Activated CD8-positive, alpha-beta memory T cell treated with anti-CD3 and anti-CD28 coated beads for 24 hours (primary cell): ENCODE measurements around the gene TMEM41B.
"Not testable (repeated sequence)": the region's sequence is repeated elsewhere in the genome, so short reads cannot be mapped to it uniquely, and the experiment has no call there.

Source experiments
- DNase-seq: peaks from one replicate; pipeline ENCODE4 v3.0.0-alpha.2; 2020

Gene TMEM41B

DNA sequence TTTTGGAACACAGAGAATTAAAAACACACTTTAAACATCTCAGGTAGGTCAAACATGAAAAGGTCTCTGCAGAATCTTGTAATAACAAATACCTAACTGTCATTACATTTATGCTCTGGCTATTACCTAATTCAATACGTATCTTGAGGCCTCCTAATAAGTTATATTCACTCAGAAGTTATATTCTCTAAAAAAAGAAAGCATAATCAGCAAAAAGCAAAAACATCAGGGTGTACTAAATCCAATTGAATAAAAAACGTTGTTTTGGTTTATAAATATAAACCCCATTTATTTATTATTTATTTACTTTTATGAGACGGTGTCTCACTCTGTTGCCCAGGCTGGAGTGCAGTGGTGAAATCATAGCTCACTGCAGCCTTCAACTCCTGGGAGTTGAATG, 10.2 kb downstream of the TMEM41B start:
- DNase-seq, result no peak

DNA sequence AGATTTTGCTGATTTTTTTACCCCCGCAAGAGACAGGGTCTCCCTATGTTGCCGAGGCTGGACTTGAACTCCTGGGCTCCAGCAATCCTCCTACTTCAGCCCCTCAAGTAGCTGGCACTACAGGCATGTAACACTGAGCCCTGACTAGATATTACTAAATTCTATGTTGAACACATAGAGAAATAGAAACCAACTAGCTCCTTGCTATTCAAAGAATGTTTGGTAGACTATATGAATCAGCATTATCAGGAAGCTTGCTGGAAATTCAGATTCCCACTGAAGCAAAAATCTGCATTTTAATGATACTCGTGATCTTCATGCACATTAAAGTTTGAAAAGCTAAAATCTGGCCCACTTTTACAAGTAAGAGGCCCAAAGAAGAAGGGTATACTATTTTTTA, 11.9 kb downstream of the TMEM41B start:
- DNase-seq, result no peak

DNA sequence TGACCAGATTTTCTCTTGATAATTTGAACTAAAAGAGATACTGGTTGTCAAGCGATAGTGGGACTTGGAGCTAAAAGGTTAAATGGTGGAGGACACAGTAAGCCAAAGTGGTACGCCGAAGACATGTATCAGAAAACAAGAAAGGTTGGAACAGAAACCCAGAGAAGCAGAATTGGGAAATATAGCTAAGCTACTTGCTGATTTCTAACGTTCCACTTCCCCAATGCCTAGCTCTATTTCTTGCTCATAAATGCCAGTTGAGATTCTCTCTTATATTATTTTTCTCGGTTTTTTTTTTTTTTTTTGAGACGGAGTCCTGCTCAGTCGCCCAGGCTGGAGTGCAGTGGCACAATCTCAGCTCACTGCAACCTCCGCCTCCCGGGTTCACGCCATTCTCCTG, 12.7 kb downstream of the TMEM41B start:
- DNase-seq, result no peak

DNA sequence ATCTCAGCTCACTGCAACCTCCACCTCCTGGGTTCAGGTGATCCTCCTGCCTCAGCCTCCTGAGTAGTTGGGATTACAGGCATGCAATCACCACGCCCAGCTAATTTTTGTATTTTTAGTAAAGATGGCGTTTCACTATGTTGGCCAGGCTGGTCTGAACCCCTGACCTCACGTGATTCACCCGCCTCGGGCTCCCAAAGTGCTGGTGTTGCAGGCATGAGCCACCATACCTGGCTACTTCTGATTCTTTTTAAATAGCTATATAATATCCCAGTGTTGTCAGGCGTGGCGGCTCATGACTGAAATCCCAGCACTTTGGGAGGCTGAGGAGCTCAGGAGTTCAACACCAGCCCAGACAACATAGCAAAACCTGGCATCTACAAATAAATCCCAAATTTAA, 20.7 kb downstream of the TMEM41B start:
- DNase-seq, result peak; percentile 26

DNA sequence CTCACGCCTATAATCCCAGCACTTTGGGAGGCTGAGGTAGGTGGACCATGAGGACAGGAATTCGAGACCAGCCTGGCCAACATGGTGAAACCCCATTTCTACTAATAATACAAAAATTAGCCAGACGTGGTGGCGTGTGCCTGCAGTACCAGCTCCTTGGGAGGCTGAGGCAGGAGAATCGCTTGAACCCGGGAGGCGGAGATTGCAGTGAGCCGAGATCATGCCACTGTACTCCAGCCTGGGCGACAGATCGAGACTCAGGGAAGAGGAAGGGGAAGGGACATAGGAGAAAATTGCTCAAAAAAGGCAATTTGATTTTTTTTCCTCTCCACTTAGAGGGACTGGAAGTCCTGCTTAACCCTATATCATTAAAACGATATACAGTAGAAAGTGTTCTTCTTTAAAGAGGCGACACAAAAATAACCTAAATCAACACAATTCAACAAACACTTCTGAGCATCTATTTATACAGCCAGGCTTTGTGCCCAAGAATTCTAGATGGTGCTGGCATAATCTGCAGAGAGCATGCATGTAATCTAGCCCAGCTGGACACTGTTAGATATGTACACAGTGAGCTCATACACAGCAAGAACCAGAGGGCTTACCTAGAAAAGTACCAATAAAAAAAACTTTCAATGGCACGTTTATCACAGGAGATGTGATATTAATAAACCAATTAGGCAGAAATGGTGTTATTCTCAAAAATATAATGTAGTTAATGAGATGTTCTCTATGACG, 28.4 kb downstream of the TMEM41B start:
- DNase-seq, result peak; percentile 13

DNA sequence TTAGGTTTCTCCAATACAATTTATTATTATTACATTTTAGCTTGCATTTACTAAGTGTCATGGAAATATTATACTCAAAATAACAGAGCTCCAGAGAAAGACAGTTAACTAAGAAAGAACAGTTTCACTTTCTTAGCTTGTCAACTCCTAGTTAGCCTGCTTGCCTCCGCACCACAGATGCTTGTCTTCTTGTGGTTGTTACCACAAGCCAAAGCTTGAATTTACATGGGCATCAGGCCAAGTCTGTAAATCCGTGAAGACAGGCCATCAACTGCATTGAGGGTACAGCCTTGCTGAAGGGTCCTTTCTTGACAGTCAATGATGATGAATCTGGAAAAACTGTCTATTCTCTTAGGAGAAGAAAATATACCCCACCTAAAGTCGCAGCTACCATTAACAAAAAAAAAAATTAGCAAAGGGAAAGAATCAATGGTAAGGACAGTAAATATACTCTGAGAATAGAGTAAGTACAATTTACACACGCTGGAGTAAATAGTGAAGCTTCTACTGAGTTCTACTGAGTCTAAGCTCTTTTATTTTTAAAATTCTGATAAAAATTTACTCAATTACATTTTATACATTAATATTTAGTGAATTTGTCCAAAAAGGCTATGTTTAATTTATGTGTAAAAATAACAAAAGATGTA, 33.6 kb downstream of the TMEM41B start:
- peak; percentile 66 for DNase-seq

DNA sequence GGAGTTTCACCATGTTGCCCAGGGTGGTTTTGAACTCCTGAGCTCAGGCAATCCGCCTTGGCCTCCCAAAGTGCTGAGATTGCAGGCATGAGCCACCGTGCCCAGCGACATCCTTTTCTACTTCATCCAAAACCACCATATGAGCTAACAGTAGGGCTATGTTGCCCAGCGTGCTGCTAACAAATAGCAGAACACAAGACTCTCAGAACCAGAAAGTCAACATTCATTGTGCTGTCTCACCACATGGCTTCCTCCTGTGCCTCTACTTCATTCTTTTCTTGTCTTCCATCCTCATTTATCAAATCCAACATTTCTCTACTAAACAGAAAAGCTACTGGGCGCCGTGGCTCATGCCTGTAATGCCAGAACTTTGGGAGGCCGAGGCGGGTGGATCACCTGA, 37.2 kb downstream of the TMEM41B start:
- DNase-seq, result no peak

DNA sequence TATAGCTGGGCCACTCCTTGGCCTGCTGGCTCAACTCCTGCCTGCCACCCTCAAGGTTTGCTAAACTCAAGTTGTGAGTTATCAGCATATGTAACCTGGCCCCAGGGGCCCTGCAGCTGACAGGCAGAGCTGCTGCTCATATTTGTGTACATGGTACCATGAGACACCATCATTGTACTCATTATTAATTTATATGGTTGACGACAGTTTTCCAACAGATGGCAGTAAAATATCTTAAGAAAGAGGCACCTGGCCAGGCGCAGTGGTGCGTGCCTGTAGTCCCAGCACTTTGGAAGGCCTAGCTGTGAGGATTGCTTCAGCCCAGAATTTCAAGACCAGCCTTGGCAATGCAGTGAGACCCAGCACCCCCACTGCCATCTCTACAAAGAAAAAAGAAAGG, 37.8 kb downstream of the TMEM41B start:
- DNase-seq, result peak; percentile 50

DNA sequence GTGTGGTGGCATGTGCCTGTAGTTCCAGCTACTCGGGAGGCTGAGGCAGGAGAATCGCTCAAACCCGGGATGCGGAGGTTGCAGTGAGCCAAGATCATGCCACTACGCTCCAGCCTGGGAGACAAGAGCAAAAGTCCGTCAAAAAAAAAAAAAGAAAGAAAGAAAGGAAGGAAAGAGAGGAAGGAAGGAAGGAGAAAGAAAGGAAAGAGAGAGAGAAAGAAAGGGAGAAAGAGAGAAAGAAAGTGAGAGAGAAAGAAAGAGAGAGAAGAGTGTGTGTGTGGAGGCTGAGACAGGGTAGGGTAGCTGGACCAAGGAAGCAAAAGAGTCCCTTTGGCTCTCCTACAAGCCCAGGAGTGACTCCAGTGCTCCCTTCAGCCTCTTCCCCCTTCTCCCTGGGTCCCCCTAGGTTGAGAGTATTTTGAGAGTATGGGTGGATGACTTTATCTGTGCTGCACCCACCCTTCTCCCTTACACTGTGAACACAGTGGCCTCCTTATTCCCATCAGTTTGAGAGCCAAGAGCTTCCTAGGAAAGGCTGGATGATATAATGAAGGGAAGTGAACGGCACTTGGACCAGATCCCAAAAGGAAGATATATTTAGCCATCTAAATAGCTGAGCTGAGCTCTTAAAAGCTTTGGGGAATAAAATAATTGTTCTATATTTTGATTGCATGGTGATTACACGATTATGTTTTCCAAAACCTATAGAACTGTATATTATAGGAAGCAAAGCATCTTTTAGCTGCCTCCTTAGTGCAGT, 39.7 kb downstream of the TMEM41B start:
- DNase-seq, result peak; percentile 13

DNA sequence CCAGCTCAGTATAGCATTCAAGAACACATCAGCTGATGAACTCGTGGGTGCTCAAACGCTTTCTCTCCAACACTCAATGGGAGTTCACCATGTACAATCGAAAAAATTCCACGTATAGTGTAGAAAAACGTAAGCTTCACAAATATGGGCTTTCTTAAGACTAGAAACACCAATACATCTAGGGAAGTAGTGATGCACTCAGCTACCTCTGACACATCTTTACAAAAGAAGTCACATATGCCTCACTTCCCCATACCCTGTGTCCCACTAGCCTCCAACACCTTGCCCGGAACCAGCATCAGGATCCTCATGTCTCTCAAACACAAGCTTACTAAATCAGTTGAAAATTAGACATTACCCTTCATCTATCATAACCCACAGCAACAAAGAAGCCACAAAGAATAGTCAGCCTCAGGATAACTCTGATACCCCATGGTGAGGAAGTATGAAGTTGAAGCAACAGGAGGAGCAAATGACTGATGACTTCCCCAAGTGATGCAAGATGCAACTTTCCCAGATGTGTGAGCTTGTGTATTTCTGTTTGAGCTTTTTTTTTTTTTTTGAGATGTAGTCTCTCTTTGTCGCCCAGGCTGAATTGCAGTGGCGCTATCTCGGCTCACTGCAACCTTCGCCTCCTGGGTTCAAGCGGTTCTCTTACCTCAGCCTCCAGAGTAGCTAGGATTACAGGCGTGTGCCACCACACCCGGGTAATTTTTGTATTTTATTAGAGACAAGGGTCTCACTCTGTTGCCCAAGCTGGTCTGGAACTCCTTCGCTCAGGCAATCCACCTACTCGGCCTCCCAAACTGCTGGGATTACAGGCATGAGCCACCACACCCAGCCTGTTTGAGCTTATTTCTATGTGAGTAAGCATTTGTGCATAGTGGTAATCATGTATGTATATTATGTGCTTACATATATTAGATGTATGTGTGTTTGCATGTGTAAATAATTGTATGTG, 40.7 kb downstream of the TMEM41B start:
- peak; percentile 38 for DNase-seq

DNA sequence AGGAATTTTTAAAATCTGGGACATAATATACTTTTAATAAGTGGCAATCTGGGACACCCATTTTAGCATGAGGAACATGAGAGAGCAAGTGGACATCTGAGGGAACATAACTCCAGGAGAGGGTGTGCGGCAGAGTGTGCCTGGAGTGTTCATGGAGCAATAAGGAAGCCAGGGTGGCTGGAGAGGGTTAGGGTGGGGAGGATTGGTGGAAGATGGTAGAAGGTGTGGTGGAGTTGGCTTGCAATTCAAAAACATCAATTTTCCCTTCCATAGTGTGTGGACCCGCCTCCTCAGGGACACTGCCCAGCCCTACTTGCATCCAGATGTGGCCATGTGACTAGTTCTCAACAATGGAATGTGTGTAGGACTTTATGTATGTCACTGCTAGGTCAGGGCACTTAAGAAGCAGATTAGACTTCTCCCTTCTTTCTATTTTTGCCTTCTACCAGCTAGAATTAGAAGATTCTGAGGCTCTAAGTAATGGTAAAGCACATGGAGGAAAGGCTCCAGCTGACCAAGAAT, 44.8 kb downstream of the TMEM41B start:
- peak; percentile 35 for DNase-seq

DNA sequence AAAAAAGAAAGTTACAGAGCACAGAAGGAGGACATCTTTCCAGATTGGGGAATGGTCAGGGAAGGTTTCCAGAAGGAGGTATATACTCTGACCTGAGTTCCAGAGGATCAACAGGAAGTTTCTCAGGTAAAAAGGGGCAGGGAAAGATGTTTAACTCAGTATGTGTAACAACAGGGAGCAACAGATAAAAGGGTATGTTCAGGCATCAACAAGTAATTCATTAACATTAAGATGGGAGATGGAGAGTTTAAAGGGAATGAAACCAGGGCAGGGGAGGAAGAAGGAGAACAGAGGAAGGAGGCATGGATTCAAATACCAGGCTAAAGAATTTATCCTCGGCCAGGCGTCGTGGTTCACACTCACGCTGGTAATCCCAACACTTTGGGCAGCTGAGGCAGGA, 46.7 kb downstream of the TMEM41B start:
- DNase-seq, result peak; percentile 13

DNA sequence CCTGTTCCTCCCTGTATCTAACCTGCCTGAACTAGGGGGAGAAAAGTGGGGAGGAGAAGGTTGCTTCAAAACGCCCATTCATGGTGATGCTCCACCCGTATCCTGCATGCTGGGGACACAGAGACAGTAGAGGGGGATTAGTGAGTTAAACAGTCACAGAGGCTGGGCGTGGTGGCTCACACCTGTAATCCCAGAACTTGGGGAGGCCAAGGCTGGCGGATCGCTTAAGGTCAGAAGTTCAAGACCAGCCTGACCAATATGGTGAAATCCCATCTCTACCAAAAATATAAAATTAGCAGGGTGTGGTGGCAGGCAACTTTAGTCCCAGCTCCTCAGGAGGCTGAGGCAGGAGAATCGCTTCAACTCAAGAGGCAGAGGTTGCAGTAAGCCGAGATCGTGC, 47.5 kb downstream of the TMEM41B start:
- no peak for DNase-seq

DNA sequence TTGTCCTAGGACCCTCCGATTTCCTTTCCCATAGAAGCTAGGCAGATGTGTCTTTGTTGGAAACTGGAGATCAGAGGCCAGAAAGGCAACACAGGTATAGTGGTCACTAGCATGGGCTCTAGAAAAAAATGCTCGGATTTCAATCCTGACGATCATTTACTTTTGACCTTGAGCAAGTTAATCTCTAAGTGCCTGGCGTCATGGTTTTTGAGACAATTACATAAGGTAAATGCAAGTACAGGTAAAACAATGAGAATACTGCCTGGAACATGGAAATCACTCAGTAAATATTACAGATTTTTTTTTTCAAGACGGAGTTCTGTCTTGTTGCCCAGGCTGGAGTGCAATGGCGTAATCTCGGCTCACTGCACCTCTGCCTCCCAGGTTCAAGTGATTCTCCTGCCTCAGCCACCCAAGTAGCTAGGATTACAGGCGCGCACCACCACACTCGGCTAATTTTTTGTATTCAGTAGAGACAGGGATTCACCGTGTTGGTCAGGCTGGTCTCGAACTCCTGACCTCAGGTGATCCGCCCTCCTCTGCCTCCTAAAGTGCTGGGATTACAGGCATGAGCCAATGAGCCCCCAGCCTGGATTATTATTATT, 48.2 kb downstream of the TMEM41B start:
- DNase-seq, result peak; percentile 44

DNA sequence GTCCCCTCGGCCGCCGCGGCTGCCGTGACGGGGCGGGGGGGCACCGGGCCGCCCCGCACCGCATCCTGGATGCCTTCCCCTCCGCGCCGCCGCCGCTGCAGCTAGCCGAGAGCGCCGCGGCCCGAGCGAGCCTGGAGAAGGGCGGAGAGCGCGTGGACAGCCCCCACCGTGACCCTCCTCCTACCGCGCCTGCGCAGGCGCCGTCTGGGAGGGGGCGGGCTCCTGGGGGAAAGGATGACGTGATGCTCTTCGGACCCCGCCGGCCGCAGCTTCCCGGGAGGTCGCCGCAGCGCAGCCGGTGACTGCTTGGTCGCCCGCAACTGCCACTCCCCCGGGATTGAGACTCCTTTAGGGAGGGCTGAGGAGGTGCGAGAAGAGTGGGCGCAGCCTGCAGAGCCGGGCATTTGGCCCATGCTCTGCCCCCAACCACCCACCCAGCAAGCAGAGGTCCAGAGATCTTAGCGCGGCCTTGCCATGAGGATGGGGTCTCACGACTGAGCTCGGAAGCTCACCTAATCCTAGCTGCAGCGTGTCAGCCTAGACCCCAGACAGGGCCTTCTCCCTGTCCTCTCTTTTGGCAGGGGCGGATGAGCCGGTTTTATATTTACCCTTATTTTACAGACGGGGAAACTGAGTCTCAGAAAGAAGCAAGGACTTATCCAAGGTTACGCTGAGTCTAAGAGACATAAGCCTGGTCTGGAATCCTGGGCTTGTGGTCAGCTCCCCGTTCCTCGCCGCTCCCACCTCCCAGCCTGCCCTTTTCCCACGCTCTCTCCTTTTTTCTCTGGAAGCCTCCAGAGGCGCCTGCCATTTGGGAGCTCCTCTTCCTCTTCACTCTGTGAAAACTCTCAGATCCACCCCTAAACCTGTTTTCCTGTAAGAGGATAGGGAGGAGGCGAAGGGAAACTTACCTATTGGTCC, 48.9 kb downstream of the TMEM41B start, which contains the start of gene DENND5A:
Gene DENND5A, minus strand, starts transcription at position 140 of the 921 bp plus-strand sequence. CDS start 281 bp downstream, outside the sequence.
- DNase-seq, result peak; percentile 76

DNA sequence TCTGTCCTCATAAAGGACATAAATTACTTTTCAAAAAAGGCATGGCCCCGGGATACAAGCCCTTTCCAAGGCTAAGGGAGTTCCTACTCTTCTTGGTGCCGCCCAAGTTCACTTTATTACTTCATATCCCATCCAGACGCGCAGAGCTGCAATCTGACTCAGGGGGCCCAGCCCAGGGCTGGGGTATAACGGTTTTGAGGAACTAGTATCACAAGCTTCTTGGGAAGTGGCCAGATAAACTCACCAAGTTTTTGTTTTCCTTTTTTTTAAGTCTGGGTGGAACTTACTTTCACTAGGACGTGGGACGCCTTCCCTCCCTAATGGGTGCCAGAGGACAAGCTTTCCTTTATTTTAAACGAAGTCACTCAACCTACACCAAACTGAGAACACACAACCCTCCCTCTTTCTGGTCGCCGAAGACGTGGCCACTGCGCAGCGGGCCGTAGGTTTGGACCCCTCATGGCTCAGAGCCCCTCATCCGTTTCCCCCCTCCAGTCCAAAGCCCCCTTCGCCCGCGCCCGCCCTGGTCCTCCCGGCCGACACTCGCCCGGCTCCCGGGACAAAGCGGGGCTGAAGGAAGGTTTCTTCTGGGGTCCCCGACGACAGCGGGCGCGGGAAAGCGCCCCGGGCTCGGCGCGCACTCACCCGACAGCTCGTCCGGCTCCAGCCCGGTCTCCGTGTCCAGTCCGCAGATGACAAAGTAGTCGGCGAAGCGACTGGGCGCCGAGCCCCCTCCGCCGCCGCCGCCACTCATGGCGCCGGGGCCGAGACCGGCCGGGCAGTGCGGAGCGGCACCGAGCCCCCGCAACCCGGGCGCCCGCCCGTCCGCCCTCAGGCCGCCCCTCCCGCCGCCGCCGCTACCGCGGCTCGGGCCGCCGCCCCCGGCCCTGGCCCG, 49.8 kb downstream of the TMEM41B start:
- peak; percentile 71 for DNase-seq

DNA sequence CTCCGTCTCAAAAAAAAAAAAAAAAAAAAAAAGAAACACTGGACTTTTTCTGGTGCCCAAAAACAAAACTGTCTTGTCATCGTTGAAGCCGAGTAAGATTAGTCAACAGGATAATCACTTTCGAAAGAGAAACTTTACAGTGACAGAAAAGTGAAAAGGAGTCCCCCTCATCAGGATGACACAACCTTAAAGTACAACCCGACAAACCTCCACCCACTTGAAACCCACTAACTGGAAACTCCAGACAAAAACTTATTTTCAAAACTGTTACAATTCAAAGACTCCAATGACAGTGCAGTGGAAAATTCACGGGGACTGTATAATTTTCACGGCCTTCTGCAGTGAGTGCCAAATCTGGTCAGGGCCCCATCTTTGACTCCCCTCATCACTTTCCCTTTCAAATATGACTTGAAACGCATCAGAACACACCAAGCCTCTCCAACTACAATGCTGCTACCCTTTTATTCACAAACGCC, 50.5 kb downstream of the TMEM41B start:
- peak; percentile 76 for DNase-seq

DNA sequence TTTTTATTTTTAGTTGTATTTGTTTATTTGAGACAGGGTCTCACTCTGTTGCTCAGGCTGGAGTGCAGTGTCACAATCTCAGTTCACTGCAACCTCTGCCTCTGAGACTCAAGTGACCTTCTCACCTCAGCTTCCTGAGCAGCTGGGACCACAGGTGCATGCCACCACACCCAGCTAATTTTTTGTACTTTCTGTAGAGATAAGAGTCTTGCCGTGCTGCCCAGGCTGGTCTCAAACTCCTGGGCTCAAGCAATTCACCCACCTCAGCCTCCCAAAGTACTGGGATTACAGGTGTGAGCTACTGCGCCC, 53.6 kb downstream of the TMEM41B start:
- DNase-seq, result not testable (repeated sequence)

DNA sequence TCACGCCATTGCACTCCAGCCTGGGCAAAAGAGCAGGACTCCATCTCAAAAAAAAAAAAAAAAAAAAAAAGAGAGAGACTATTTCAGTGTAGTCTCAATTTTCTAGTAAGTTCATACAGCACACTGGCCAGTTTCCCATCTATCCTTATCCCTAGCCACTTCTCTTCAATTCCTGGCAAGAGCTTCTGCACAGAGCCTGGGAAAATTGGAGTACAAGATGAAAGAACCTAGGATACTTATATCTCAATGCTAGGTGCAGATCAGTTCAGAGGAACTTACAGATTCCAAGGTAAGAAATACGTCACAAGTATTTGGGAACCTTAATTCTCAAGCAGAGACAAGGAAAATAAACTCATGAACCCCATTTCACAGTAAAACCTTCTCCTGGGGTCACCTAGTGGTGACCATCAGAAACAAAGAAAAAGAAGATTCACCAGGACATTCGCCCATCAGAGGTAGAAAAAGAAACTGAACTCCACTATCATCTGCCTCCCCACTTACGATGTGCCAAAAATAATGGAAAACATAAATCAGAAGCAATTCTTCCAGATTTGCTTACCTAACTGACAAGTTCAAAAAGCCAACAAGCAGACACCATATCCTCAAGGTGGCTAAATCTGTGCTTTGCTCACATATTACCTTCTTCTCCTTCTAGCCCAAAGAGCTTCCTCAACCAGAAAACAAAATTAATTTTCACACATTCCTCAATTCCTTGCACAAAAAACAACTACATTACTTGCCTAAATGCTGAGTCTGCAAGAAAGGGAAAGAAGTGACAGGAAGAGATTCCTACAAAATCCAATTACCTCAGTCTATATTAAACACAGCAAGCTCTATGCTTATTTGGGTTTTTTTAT, 54.2 kb downstream of the TMEM41B start:
- DNase-seq, result no peak
